Stimulated activated CD4-positive, alpha-beta T cell treated with anti-CD3 and anti-CD28 coated beads, Interleukin-2, amount 100 ng/mL, for 4 hours (primary cell): Measurements from ENCODE around the gene OPN5.
"Not testable (repeated sequence)": the region's sequence is repeated elsewhere in the genome, so short reads cannot be mapped to it uniquely, and the experiment has no call there.

Source experiments
- DNase-seq: peaks from one replicate; pipeline ENCODE4 v3.0.0-alpha.2; 2020; ENCODE audit warnings: low read depth

Gene OPN5, protein sequence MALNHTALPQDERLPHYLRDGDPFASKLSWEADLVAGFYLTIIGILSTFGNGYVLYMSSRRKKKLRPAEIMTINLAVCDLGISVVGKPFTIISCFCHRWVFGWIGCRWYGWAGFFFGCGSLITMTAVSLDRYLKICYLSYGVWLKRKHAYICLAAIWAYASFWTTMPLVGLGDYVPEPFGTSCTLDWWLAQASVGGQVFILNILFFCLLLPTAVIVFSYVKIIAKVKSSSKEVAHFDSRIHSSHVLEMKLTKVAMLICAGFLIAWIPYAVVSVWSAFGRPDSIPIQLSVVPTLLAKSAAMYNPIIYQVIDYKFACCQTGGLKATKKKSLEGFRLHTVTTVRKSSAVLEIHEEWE

DNA sequence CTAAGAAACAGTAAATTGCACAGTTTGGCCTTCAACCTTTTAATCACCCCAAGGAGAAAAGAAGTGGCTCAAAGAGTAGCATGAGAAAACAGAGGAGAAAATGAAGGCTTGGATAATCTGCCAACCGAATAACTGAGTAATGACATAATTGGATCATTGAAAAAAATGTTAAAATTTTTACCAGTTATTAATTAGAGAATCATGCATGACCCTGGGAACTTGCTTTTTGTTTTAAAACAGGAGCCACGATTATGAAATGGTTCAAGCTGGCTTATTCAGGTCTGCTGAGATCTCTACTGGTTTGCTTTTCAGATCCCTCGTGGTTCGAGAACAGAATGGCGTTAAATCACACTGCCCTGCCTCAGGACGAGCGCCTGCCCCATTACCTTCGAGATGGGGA, at the start of gene OPN5:
OPN5 (plus strand) TSS at position 301 of the 400 bp plus-strand sequence; CDS start at position 336, 35 bp downstream.
- DNase-seq = no peak

DNA sequence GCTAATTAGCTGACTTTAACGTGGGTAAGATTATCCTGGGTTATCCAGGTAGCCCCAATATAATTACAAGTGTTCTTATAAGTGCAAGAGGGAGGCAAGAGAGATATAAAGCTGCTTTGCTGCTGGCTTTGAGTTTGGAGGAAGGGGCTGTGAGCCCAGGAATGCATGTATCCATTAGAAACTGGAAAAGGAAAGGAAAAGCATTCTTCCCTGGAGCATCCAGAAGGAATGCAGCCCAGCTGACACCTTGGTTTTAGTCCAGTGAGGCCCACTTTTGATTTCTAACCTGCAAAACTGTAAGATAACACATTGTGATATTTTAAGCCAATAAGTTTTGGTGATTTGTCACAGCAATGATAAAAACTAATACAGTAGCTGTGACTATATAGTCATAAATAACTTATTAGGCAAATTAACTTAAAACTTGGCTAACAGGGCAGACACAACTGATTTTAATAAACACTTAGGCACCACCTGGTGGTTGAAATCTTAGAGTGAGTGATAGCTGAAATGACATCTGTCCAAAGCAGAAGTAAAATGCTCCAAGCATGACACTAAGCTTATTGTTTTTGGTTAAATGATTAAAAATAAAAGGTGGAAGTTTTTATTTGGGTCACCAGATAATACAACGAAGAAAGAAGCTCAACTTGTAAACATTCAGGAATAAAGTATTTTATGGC, 47.8 kb upstream of the OPN5 start:
- no peak for DNase-seq

DNA sequence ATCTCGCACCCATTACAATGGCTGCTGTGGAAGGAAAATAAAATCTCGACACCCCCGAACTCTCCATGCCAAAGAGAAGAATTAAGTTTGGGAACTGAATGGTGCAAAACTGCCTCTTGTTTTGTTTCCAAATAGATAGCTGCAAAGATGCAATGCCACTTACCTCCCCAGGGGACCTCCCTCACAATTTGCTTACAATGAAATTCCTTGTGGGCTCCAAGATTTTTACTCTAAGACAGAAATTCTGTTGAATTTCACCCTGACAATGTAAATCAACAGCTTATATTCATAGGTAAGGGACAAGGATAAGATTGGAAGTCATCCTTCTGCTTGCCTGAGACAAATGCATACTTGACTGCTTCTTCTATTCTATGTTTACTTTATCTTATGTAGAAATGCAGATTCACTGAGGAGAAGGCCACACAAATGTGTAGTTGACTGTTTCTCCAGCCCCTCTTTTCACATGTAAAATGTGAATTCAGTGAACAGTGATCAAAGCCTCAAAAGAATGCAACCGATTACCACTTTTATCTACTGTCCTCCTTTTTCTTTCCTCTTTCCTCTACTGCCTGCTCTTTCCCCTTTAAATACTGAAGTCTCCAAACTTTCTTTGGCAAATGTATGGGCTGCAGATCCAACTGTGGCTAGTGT, 46.9 kb upstream of the OPN5 start:
- no peak for DNase-seq

DNA sequence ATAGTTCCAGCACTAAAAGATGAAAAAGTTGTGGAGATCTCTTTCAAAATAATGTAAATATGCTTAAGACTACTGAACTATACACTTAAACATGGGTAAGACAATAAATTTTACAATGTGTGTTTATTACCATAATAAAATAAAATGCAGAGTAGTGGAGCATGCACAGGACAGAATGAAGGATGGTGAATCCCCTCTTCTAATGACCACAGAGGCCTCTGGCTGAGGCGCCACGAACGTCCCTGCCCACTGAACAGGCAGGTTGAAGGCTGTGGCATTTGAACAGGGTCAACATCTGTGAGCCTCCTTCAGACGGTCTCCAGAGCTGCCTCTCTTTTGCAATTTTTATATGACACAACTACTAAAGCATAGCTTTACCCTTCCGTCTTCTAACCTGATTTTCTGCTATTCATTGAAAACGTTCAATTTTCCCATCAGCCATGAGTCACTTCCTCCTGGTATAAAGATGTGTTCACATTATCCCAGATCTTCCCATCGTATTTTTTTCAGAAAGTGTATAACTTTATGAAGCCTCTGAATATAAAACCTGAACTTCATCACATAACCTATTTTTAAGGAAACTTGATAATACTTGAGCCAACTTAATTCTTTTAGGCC, 45.6 kb upstream of the OPN5 start:
- DNase-seq = no peak

- no peak for DNase-seq
Measured at GRCh38 chr6:47737406-47737805, 44.4 kb upstream of the OPN5 start.

DNA sequence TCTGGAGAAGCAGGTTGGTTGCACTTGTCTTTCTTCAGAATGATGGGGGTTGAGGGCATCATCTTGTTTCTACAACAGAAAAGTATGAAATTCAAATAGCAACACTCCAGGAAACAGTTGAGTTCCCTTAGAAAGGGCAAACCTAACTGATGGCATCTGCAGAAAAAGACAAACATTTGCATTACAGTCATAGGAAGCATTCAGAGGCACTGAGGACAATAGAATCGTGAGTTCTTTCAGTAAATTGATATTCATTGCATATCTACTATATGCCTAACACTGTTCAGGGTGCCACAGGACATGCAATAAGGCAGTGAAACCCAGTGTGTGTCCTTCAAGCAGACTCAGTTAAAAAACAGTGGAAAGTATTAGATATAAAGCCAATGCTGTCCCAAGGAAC, 41.1 kb upstream of the OPN5 start:
- DNase-seq = no peak

DNA sequence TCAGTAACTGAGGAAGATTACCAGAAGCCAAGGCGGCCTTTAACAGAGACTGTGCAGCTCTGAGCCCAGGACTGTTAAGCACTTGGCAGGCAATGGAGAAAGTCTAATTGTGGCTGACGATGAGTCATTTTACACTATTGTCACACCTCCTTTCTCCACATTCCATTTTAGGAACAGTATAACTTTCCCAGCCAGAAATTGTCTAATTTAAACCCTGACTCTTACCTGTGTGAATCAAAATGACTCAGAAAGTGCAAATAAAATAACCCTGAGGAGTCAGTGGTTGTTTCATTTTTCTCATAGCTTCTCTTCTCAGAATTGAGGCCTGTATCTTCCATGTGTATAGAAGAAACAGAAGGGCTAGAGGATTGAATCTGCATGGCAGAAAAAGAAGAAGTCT, 40.0 kb upstream of the OPN5 start:
- DNase-seq = no peak

DNA sequence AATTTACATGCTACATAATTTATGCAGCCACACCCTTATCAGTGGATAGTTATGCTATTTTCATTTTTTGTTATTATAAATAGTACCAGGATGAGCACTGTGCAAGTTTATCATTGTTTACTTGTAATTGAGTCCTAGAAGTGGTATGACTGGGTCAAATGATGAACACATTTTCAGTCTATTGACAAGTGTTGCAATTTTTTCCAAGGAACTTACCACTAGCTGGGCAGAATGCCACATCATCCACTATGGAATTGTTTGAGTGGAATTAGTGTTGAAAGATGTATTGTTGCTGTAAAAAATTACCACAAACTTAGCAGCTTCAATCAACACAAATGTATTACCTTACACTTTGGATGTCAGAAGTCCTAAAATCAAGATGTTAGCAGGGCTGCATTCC, 38.1 kb upstream of the OPN5 start:
- DNase-seq = no peak

- not testable (repeated sequence) for DNase-seq
Measured at GRCh38 chr6:47745269-47745668, 36.6 kb upstream of the OPN5 start.

- no peak for DNase-seq
Measured at GRCh38 chr6:47749757-47750156, 32.1 kb upstream of the OPN5 start.

DNA sequence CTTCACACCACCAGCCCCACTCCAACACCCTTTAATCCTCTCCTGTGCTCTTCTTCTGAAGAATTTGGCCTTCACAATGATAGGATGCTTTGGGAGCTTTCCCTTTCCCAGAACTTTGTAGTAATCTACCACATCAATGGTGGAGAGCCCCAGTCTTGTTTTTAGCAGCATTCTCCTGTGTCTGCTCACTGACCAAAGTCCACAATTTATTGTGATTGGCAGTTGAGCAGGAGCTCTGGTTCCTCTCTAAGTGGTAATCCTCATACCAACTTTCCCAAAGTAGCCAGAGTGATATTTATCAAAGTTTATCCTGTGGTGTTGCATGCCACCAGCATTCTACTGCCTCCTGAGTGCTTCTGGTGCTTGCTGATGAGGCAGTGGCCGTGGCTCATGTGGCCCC, 29.0 kb upstream of the OPN5 start:
- DNase-seq = no peak

GRCh38 chr6:47759364-47759763, 22.5 kb upstream of the OPN5 start:
- DNase-seq = no peak

DNA sequence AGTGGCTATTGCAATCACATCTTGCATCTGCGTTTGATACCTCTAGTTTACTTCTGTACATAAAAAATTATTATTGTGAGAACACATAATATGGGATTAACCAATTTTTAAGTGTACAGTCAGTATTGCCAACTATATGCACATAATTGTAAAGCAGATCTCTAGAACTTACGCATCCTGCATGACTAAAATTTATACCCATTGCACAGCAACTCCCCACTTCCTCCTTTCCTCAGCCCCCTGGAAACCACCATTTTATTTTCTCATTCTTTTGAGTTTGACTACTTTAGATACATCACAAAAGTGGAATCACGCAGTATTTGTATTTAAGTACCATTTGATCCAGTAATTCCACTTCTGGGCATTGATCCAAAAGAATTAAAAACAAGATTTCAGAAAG, 19.3 kb upstream of the OPN5 start:
- no peak for DNase-seq

- no peak for DNase-seq
Measured at GRCh38 chr6:47766445-47766844, 15.4 kb upstream of the OPN5 start.

DNA sequence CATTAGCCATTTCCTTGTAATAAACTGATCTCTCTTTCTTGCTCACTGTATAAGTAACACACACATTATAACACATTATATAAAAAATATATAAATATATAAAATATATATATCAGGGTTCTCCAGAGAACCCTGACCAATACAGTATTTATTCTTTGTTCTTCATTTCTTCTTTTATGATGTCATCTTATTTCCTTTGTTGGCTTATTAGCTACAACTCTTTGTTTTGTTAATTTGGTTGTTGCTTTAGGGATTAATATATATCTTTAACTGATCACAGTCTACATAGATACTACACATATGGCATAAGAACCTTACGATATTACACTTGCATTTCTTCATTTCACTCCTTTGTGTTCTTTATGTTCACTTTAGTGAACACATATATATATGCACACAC, 14.7 kb upstream of the OPN5 start:
- DNase-seq = no peak

GRCh38 chr6:47769982-47770381, 11.8 kb upstream of the OPN5 start:
- no peak for DNase-seq

- DNase-seq = no peak
Measured at GRCh38 chr6:47772359-47772758, 9.5 kb upstream of the OPN5 start.

DNA sequence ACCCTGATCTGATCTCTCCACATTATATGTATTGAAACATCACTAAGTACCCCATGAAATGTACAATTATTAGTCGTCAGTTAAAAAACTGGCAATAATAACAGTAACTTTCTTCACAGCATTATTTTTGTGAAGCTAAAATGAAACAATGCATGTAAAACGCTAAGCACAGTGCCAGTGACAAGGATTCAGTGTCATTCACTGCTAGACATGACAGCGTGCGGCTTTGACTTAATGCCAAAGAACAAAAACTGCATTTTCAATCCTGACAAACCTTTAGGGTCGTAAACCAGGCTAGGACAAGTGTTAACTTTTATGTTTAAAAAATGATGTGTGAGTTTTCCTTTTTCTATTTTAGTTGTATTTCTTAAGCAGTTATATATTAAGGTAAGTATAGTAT, 8.8 kb upstream of the OPN5 start:
- DNase-seq = no peak

DNA sequence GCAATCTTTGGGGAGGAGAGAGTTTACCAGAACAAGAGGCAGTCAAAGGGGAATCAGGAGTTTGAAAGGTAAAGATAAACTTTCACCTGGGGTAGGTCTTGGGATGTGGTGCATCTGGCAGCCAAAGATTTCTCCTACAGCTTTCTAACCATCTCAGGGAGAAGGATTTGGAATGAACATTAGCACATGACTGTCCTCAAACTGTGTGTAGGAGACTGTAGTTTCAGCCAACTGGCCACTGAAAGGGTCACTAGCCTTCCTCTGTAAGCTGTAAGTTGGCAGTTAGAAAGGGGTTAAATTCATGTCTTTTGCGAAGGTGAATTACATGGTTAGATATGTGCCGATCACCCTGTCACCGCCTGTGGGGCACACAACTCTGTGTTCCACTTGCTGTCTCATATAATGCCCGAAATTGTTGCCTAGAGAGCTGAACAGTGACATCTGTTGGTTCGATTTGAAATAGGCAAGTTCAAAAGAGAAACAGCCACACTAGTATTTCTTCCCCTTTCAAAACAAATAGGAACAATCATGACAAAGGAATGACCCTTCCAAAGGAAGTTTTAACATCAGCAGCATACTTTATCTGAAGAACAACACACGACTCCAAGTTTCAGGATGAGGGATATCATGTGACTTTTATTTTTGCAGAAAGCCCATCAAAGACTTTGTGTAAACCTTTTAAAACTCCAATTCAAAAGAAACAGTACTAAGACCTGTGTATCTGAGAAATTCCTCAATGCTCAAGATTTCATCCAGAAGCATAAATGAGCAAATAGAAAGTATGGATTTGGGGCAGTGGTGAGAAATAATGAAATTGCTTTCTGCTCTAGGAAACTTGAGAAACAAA, 1.1 kb upstream of the OPN5 start:
- peak; percentile 3 for DNase-seq

- DNase-seq = no peak
Measured at GRCh38 chr6:47785182-47785581, 3.4 kb downstream of the OPN5 start.

GRCh38 chr6:47787620-47788497, 6.0 kb downstream of the OPN5 start:
- DNase-seq = peak; percentile 9
